Measurements from ENCODE around the gene ZDHHC11B.

DNA sequence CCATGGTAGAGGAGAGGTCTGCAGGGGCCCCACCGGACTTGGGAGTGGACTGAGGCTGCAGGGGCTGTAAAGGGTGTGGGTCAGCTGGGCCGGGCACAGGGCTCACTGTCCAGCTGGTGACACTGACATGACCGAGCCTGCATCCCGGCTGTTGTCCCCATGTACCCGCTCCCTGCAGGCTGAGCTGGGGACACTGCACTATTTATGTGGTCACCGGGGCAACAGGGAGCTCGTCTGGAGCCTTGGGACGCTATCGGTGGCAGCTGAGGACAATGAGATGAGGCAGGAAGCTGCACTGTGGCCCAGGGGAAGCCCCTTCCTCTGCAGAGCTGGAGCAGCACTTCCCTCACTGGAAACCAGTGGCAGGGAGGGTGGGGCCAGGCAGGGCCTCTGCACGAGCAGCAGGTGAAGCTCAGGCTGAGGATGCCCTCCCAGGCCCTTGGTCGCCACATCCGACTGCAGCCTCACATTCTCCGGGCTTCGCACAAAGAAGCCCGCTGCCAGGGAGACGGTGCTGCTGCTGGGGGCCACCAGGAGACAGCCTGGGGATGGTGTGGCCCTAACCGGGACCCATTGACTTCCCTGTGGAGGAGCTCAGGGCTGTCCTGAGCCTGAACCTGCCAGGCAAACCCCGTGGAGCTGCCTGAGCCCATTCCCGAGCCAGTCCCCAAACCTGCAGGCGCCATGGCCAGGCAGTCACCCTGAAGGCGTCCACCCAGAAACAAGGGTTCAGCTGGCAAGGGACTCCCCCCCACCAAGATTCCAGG is 26.4 kb downstream of the ZDHHC11B start:
- TF ChIP-seq, protein P1, sequence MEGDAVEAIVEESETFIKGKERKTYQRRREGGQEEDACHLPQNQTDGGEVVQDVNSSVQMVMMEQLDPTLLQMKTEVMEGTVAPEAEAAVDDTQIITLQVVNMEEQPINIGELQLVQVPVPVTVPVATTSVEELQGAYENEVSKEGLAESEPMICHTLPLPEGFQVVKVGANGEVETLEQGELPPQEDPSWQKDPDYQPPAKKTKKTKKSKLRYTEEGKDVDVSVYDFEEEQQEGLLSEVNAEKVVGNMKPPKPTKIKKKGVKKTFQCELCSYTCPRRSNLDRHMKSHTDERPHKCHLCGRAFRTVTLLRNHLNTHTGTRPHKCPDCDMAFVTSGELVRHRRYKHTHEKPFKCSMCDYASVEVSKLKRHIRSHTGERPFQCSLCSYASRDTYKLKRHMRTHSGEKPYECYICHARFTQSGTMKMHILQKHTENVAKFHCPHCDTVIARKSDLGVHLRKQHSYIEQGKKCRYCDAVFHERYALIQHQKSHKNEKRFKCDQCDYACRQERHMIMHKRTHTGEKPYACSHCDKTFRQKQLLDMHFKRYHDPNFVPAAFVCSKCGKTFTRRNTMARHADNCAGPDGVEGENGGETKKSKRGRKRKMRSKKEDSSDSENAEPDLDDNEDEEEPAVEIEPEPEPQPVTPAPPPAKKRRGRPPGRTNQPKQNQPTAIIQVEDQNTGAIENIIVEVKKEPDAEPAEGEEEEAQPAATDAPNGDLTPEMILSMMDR (IDR thresholded peaks at IDR 0.05), result no peak
- no peak for TF ChIP-seq POLR2A (IDR thresholded peaks at IDR 0.05)
